ENCODE results near the gene UTP15.

UTP15 gene

GRCh38 chr5:73565969-73566547 lies 515 bp downstream of the UTP15 start:
- no peak for DNase-seq (ENCODE audit: low read depth in 2 of 2)

DNA sequence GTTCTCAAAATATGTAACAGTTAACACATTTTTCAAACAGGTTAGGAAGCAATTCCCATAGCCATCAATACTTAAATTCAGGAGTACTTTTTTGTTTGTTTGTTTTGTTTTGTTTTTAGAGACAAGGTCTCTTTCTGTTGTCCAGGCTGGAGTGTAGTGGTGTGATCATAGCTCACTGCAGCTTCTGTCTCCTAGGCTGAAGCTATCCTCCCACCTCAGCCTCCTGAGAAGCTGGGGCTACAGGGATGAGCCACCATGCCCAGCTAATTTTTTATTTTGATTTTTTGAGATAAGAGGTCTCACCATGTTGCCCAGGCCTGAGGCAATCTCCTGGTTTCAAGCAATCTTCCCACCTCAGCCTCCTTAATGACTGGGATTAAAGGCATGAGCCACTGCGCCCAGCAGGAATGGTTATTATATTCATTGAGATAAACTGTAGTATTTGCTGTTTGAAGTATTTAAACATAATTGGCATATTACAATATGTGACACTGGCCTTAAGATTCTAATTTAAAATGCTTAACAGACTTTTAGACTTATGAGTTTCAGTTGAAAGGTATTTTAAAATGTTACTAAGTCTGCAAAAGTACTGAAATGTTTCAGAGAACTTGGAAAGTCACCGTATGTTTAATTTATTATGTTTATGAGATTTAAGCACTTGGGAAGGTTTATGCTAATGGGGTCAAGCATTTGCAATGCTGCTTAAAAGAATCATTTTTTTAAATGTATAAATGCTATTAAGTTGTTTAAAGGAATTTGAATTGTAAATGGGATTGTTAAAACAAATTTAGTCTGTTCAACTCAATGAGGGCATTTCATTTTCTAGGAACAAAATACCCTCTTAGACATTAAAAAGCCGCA lies 17.0 kb downstream of the UTP15 start:
- DNase-seq (ENCODE audit: low read depth in 2 of 2): no peak

- DNase-seq (ENCODE audit: low read depth in 2 of 2): no peak
Observed at GRCh38 chr5:73587923-73588322, 22.4 kb downstream of the UTP15 start.

DNA sequence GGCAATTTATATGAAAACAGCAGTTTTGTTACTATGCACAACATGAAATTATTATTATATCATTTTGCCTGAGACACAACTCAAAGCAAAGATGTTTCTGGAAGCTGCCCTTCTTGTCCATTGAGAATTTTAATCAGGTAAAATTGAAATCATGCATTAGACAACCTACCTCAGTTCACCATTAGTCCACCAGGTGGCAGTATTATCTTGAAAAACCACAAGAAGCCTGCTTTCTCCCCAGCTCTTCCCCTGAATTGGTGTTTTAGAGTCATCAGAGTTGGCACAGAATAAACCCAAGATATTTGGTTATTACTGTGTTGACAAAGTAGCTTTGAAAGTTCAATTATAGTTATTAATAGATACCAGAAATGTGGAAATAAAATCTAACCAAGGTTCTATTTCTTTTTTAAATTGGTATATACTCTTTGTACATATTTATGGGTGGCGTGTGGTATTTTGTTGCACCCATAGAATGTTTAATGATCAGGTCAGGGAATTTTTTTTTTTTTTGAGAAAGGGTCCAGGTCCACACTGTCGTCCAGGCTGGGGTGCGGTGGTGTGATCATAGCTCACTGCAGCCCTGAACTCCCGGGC lies 25.7 kb downstream of the UTP15 start:
- DNase-seq (ENCODE audit: low read depth in 2 of 2): peak in 1 of 2 donors; percentile 65

DNA sequence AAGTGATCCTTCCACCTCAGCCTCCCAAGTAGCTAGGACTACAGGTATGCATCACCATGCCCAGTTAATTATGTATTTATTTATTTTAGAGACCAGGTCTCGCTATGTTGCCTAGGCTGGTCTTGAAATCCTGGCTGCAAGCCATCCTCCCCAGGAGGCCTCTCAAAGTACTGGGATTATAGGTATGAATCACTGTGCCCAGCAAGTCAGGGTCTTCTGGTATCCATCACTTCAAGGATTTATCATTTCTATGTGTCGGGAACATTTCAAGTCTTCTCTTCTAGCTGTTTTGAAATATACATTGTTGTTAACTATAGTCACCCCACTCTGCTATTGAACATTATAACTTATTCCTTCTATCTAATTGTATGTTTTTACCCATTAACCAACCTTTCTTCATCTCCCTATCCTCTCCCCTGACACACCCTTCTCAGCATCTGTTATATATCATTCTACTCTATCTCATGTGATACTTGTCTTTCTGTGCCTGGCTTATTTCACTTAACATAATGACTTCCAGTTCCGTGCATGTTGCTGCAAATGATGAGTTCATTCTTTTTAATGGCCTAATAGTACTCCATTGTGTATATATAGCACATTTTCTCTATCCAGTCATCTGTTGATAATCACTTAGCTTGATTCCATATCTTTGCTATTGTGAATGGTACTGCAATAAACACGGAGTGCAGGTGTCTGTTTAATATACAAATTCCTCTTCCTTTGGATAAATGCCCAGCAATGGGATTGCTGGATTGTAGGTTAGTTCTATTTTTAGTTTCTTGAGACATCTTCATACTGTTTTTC lies 26.4 kb downstream of the UTP15 start:
- DNase-seq (ENCODE audit: low read depth in 2 of 2): no peak

DNA sequence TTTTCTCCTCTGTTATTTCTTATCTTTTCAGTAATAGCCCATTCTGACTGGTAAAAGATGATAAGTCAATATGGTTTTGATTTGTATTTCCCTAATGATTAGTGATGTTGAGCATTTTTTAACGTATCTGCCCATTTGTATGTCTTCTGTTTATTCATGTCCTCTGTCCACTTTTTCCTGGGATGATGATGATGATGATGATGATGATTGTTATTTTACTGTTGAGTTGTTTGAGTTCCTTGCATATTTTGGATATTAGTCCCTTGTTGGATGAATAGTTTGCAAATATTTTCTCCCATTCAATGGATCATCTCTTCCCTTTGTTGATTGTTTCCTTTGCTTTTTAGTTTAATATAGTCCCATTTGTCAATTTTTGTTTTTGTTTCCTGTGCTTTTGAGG lies 27.0 kb downstream of the UTP15 start:
- no peak for DNase-seq (ENCODE audit: low read depth in 2 of 2)

DNA sequence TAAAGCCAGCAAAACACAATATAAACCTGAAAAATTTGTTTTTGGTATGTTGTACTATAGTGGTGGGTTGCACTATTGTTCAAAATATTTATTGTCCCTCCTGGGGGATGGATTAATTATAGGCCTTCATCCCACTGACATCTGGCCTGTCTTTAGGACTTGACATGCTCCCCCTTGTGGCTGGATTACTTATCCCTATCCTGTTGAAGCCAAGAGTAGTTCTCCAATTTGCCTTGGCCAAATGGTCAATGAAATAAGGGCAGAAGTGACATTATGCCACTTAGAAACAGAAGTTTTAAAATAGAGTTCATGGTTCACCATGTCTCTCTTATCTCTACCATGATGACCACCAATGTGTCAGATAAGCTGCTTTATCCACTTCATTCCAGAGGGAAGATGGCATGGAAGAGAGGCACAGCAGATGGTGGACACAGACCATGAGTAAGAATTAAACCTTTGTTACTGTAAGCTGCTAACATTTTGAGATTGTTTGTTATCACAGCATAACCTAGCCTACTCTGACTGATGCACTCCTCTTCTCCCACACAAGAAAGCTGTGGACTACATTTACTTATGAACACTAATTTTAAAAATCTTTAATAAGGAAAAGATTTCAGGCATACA lies 31.3 kb downstream of the UTP15 start:
- no peak for DNase-seq (ENCODE audit: low read depth in 2 of 2)

- no peak for DNase-seq (ENCODE audit: low read depth in 2 of 2)
Observed at GRCh38 chr5:73599380-73599779, 33.8 kb downstream of the UTP15 start.

- no peak for DNase-seq (ENCODE audit: low read depth in 2 of 2)
Observed at GRCh38 chr5:73603998-73604397, 38.5 kb downstream of the UTP15 start.

DNA sequence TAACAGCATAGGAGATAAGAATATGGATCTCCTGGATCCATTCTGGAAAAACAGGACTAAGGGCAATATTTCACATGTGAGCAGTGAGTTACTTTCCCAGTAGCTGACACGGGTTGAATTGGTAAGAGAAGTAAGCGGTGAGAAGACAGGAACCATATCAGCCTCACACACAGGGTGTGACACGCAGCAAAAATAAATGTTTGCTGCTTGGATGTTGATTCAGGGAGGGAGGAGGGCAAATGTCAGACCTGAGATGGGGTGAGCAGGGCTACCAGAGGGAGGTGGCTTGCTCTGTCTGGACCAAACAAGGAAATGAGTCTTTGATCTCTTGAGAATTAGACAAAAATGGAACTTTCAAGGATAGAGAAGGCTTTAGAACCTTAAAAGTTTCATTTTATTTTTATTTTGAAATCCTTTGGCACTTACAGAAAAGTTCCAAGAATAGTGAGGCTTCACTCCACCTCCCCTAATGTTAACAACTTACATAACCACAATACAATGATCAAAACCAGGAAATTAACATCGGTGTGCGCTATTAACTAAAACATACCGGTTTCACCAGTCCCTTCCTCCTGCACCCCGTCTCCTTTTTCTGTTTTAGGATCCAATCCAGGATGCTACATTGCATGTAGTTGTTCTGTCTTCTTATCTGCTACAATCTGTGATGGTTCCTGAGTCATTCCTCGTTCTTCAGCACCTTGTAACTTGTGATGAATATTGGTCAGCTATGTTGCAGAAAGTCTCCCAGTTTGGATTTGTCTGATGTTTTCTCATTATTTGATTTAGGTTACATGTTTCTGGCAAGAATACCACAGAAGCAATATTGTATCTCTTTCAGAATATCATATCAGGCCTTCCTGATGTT lies 39.9 kb downstream of the UTP15 start:
- DNase-seq (ENCODE audit: low read depth in 2 of 2): no peak

DNA sequence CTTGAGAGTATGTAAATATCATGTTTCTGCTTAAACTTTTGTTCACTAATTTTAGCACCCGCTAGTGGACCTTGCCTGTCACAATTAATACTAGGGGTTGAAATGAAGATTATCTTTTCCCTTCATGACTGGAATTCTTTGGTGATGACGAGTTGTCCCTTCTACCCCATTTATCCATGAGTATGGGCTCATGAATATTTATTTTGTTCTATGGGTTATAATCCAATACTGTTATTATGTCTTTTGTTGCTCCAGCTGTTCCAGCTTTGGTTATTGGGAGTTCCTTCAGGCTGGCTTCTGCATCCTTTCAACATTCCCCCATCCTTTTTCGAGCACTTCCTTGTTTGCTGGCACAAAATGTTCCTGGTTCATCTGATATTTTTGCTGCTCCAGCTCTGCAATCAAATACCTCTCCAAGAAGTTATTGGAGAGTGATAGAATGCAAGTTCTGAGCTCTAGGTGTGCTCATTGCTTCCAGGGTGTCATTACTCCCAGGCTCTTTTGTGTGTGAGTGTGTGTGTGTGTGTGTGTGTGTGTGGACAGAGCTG lies 40.7 kb downstream of the UTP15 start:
- DNase-seq (ENCODE audit: low read depth in 2 of 2): no peak

- no peak for DNase-seq (ENCODE audit: low read depth in 2 of 2)
Observed at GRCh38 chr5:73607228-73607627, 41.7 kb downstream of the UTP15 start.

GRCh38 chr5:73612799-73613198 lies 47.3 kb downstream of the UTP15 start:
- no peak for DNase-seq (ENCODE audit: low read depth in 2 of 2)

GRCh38 chr5:73615085-73615484 lies 49.5 kb downstream of the UTP15 start:
- DNase-seq (ENCODE audit: low read depth in 2 of 2): no peak

DNA sequence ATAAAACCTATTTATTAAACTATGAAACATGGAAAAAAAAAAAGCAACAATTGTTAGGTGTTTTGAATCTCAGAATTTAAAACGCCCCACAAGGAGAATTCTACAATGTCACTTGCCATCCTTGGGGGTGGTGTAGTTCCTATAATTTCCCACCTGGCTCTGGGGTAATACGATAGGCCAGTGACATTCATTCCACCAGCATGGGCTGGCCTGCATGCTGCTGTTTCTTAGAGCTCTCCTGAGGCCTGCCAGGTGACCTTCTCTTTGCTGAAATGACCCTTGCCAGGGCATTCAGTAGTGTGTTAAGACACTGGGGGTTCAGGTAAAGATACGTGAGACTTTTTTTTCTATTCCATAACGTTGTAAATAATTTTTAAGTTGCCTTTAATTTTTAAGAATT lies 50.4 kb downstream of the UTP15 start:
- DNase-seq (ENCODE audit: low read depth in 2 of 2): no peak

- no peak for DNase-seq (ENCODE audit: low read depth in 2 of 2)
Observed at GRCh38 chr5:73617510-73618279, 52.2 kb downstream of the UTP15 start.

GRCh38 chr5:73619606-73620333 lies 54.2 kb downstream of the UTP15 start:
- no peak for DNase-seq (ENCODE audit: low read depth in 2 of 2)

DNA sequence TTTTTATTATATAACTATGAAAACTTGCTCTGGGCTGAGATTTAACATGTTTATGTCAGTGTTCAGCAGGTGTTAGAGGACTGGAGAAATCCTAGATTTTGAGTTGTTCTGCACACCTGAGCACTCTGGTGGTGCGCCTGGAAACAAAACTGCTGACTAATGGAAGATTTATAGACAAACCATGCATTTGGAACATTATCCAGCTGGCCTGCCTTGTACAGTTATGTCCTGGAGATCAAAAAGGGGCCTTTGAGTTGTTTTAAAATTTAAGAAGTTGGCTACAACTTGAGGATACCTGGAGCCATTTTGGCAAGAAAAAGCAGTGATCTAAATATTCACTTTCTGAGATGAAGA lies 54.8 kb downstream of the UTP15 start:
- DNase-seq (ENCODE audit: low read depth in 2 of 2): no peak

- no peak for DNase-seq (ENCODE audit: low read depth in 2 of 2)
Observed at GRCh38 chr5:73623060-73623459, 57.5 kb downstream of the UTP15 start.

All from stimulated activated CD4-positive, alpha-beta T cell treated with anti-CD3 and anti-CD28 coated beads, Interleukin-1b, Interleukin-23, amount 100 ng/mL, for 4 hours (primary cell).